AG08395 (cell line): Measurements from ENCODE around the gene IRAK4.

Source experiments
- DNase-seq: peaks from one replicate; pipeline ENCODE4 v3.0.0; 2012; ENCODE audit warnings: mixed read lengths, low spot score

Gene IRAK4

DNA sequence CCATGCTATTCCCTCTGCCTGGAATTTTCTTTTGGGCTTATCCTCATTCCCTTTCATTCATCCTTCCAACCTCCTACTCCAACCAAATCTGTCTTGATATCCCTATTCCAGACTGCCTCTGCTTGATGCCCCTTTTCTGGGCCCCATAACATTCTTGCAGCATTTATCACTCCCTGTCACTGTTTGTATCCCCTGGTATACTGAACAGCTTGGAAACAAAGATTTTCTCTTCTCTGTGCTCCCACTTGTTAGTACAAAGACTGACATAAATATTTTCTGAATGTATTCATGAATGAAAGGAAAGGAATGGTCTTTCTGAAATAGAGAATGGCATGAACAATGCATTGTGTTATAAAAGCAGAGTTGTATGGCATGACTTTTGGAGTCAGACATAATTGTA lies 7.5 kb downstream of the IRAK4 start:
- DNase-seq, result no peak

DNA sequence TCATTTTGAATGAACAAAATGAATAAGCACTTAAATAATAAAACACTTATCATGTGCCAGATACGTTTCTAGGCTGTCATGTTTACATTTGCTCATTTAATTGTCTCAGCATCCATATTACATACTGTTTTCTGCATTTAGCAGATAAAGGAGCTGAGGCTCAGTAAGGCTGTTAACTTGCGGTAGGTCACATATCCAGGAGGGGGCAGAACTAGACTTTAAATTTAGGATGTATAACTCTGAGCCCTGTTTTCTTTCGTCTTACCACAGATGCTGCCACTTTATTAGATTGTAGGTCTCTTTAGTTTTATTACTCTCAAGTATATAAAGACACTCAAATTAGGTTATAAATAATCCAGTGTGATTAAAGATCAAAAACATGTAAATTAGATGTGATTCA lies 17.7 kb downstream of the IRAK4 start:
- DNase-seq, result peak; percentile 30

DNA sequence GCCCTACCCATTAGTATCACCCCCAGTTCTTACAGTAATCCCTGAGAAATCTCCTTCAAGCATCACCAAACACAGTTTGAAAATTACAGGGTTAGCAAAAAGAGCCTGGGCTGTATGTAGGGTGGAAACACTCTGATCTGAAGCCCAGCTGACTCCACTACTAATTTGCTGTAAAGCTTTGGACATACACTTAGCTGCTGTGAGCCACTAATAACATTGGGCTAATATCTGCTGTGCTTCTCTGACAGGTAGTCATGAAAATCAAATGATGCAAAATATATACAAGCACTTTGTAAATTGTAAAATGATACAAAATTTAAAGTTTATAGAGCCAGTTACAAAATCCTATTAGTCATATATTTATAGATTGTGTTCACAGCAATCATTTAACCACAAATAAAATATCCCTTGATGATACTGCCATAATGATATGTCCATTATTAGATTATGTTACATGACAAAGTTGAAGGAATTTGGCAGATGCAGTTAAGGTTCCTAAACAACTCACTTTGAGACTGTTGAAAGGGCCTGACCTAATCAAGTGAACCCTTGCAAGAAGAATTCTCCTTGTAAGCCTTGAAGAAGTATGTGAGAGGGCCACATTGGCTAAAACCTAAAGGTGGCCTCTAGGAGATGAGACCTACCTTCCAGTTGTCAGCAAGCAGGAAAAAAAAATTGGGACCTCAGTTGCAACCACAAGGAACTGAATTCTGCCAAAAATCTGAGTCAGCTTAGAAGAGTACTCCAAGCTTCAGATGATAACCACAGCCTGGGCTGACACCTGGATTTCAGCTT lies 28.3 kb downstream of the IRAK4 start:
- DNase-seq, result no peak

DNA sequence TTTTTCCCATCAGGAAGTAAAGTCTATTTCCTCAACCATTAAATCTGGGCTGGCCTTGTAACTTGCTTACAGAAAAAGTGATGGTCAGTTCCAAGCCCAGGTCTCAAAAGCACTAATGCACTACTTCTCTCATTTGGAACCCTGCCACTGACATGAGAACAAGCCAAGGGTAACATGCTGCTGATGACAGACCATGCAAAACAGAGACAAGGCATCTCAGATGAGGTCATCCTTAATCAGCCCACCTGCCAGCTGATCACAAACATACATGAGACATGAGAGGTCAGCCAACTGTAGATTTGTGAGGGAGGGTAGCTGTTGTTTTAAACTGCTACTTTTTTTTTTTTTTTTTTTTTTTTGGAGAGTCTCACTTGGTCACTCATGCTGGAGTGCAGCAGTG lies 31.2 kb downstream of the IRAK4 start:
- no peak for DNase-seq

DNA sequence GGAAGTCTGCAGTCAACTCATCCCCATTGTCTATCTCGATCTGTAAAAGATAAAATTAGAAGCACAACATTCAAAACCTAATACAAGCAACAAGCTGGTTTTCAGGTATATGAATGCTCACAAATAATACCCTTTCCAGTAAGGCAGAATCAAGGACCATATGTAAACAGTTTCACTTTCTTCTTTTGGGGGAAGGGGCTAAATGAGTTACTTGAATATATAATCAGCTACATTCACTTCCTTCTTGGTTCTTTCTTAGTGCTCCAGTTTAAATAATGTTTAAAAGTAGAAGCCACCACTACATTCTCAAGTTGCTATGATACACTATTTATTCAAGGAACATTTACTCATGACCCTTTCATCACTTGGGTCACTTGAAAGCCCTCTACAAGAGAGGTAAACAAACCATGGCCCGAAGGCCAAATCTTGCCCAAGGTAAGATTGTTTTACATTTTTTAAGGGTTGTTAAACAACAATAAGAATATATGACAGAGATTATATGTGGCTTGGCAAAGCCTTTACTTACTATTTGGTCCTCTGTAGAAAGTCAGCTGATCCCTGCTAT lies 37.0 kb downstream of the IRAK4 start:
- no peak for DNase-seq

DNA sequence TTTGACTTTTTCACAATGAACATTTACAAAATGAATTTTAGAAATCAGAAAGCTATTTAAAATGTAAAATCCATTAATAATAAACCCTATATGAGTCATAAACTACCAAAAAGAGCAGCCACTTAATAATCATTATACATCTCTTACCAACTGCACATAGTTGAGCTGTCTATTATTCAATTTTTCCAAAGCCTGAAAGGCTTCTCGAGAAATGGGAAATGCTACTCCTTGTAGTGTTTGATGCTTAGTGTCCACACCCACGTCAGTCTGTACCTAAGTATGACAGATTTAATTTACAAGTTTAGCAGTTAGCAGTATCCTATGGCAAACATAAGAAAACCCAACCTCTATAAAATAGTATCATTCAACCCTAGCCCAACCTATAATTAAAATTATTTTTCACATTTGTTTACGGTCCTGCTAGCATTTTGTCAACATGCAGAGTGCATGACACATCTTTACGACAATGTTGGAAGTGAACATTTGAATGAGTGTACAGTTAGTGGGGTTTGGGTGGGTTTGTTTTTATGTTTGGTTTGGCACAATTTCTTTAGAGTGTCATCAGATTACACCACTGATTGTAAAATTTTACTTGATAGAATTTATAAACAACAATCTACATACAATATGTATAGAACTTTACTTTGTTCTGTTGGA lies 38.9 kb downstream of the IRAK4 start:
- no peak for DNase-seq

DNA sequence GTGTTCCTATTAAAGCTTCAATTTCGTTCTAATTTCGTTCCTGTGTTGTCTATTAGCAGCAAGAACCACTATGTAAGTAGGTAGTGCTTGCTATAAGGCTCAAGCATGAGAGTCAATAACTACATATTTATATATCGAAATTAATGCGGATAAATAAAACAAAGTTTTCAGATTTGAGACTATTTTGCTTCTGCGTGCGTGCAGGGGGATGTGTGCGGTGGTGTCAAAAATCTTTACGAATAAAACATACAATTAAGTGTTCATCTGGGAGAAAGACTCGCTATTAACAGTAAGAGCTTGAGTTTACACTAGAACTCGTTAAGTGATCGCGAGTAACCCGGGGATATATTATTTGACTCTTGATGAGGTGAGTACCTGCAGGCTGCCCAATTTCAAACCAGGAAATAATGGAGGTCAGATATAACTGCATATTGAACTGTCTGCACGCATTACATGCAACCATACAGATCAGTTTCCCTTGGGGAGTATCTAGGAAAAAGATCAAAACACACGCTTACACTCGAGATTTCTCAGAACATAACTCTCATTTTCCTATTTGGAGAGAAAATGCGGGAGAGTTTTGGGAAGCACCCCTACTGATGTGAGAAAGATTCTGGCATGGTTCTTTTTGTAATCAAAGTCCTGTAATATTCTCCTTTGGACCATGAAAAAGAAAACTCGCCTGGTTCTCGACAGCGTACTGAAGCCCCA lies 46.6 kb downstream of the IRAK4 start:
- DNase-seq, result no peak

DNA sequence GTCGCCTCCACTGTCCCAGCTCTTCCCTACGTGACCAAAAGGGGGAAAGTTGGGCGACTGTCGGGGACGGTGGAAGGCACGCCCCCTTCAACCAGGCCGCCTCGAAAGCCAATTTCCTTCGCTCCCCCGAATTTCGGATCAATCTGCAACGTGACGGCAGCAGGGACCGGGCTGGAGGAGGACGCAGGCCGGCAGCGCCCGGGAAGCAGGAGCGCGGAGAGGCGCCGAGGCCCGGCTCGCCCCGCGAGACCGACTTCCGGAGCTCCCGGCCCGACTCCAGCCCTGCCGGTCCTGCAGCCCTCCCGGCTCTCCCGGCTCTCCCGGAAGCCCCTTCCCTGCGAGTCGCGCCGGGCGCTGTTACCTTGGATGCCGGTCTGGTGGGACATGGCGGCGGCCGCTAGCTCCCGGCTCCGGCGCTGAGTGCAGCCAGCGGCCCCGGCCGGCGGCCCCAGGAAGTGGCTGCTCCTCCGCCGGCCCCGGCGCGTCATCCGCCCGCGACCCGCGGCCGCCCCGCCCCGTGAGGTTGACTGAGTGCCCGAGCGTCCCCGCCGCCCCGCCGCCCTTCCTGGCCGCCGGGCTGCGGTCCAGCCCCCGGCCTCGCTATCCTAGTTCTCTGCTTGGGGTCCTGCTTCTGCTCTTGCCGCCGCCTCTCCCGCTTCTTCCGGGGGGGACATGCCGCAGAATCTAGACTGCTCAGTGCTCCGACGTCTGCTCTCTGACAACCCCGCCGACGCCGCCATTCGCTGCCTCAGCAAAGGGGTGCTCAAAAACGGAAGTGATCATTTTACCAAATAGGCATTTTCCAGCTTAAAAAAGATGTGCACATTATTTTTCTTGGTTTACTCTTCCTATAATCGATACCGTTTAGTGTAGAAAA lies 47.3 kb downstream of the IRAK4 start, which contains the start of gene TWF1:
TSS of gene TWF1 (minus strand) at position 458 of the 877 bp plus-strand sequence. CDS start at position 386, 72 bp downstream.
- DNase-seq, result peak; percentile 93

DNA sequence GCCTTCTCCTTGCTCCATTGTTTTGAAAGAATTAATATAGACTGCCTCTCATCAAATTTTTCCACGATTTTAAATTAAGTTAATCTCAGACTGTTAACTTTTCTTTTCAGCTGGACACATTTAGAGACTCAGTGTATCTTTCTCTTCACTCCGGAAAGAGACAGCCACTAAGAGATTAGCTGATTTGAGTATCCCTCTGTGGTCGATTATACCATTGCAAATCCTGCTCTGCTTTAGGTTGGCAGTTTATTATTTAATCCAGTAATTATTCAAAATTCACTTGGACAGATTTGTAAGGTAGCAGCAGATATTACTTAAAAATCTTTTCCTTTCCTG lies 48.0 kb downstream of the IRAK4 start:
- DNase-seq, result no peak

DNA sequence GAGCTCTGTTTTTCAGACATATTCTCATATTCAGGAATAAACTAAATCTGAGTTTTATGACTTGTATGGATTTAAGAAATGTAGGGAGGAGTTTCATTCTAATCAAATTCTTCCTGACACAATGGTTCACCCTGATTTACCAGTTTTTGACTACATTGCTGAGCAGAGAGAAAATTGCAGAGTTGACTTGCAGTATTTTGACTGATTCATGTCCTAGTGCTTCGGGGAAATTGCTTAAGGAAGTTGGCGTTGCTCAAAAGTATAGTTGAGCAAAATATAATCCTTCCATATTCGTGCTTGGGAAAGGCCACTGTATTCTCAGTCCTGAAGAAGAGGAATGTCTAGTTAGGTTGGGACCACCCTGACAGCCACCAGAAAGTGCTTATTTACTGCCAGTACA lies 48.6 kb downstream of the IRAK4 start:
- no peak for DNase-seq

DNA sequence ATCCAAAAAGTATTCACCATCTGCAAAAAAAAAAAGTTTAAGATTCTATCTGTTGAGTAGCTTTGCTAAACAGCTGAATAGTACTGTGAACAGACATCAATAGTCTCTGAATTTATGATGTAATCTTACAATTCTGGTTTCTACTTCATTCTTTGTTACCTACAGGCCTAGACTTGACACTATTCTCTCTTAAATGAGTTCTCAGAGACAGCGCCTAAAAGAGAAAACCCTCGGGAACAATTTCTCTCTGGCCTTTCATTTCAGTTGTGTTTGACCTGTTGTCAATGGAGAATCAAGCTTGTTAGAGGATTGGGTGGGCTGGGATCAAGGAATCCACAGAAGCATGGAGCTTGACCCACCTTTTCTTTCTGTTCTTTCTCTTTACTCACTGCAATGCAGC lies 53.3 kb downstream of the IRAK4 start:
- DNase-seq, result no peak

DNA sequence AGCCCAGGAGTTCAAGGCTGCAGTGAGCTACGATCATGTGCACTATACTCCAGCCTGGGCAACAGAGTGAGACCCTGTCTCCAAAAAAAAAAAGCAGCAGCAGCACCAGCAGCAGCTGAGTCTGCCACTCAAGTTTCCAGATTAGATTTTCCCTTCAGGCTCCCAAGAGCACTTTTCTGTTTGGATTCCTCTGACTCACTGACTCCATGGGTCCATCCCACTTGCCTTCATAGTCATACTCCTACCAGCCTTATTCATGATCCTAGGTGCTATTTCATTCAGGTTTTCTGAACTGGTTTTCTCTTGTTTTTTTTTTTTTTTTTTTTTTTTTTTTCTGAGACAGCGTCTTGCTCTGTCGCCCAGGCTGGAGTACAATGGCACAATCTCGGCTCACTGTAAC lies 54.2 kb downstream of the IRAK4 start:
- DNase-seq, result no peak

DNA sequence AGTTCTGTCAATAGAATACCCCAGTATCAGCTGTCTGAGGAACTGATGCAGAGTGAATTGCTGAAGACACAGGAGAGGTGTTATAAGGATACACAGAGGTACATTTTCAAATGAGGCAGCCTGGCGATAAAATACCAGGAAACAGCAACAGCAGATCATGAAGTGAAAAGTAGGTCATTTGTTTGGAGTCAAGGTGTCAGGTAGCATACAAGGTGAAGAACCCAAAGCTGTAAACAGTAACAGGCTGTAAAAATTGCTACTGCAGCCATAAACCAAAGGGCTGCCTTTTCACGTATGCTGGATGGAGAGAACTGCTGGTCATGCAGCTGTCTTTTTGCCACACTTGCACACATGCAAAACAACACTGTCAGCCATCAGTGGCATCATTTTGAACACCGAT lies 56.7 kb downstream of the IRAK4 start:
- no peak for DNase-seq

DNA sequence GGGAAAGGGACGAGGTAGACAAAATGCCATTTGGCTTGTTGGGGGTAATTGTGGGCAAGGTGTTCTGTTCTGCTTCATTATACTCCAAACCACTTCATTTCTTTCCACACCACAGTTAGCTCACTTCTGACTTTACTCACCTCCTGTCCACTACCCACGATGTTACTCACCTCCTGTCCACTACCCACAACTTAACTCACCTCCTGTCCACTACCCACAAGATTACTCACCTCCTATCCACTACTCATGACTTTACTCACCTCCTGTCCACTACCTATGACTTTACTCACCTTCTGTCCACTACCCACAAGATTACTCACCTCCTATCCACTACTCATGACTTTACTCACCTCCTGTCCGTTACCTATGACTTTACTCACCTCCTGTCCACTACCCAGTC lies 57.4 kb downstream of the IRAK4 start:
- no peak for DNase-seq

DNA sequence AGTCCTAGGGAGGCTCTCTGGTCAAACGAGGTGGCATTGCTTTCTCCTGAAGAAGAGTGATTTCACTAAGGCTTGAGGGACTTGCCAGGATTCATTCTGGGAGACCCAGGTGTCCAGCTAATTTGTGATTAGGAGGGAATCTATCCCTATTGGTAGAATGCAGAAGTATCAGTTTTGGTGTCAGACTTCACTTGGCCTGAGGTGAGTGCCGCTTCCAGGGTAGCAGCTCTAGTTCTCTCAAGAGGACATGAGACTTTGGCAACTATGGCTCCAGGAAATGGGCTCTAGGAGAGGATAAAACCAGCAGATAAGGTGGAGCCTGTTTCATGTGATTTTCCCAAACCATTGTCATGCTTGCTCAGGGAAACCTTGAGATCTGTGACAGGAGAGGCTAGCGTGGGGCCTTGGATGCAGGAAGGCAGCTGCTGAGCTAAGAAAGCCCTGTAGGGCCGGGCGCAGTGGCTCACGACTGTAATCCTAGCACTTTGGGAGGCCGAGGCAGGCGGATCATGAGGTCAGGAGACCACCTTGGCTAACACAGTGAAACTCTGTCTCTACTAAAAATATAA lies 65.5 kb downstream of the IRAK4 start:
- DNase-seq, result no peak

DNA sequence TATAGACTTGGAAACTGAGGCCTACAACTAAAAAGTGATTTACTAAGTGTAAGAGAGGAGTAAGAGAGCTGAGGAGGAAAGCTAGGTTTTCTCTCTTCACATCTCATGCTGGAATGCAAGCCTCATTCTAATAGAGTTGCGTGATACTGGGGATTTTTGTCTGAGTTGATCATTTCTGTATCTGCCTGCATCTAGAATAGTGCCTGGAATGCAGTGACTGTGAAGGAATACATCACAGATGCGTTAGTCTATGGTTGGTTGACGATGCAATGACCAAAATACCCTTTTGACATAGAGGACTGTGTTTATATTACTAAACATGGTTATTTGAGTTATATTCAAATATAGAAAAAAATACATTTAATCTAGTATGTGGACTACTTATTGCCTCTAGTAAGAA lies 67.9 kb downstream of the IRAK4 start:
- DNase-seq, result no peak

DNA sequence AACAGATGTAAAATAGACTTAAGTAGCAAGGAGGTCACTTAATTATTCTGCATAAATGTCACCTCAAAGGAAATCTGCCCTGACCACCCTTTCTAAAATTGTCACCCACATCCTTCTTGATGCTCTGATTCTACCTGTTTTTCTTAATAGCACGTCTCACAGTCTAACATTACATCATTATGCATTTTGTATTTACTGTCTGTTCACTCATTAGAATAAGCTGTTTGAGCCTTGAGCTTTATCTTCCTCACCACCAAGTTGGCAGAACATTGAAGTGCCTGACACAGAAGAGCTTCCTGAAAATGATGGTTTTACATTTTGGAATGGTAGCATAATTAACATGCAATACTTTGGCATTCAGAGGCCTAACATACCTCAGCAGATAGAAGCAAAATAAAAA lies 68.3 kb downstream of the IRAK4 start:
- DNase-seq, result no peak

DNA sequence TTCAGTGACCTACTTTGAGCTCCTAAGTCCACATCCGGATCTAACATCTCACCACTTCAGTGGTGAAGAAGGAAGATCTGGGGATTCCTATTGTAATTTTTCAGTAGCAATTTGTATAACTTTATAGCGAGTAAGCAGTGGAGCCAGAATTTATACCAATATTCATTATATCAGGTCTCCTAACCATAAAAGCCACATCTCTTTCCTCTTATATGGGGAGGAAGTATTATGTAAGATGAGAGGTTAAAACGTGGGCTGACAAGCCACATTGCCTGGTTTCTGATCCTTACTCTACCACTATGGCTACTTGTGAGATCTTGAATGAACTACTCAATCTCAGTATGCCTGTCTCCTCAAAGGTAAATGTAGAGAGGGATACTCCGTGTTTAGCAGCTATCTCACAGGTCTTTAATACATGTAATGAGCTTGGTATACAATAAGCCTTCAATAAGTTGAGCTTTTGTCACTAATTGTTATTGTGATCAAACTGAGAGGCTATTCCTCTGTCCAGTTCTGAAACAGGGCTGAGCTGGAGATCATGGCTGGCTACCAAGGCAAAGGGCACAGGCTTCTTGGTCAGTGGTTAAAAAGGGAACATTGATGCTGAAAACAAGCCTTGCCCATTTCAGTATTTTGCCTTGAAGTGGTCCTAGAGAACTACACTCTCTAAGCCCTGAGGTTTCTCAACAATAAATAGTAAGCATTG lies 73.9 kb downstream of the IRAK4 start:
- no peak for DNase-seq

DNA sequence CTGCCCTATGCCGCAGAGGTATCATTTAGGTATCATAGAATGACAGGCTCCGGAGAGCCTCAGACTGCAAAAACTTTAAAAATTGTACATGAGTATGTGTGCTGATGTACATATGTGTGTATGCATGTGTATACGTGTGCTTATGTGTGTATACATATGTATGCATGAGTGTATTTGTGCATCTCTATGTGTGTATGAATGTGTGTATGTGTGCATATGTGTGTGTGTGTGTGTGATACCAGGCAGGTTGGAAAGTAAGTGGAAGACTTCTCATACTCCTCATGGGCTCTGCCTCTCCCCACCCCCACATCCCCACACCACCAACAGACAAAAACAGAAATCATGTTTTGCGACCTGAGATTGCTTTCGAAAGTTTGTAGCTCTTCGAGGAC lies 76.5 kb downstream of the IRAK4 start:
- DNase-seq, result no peak

DNA sequence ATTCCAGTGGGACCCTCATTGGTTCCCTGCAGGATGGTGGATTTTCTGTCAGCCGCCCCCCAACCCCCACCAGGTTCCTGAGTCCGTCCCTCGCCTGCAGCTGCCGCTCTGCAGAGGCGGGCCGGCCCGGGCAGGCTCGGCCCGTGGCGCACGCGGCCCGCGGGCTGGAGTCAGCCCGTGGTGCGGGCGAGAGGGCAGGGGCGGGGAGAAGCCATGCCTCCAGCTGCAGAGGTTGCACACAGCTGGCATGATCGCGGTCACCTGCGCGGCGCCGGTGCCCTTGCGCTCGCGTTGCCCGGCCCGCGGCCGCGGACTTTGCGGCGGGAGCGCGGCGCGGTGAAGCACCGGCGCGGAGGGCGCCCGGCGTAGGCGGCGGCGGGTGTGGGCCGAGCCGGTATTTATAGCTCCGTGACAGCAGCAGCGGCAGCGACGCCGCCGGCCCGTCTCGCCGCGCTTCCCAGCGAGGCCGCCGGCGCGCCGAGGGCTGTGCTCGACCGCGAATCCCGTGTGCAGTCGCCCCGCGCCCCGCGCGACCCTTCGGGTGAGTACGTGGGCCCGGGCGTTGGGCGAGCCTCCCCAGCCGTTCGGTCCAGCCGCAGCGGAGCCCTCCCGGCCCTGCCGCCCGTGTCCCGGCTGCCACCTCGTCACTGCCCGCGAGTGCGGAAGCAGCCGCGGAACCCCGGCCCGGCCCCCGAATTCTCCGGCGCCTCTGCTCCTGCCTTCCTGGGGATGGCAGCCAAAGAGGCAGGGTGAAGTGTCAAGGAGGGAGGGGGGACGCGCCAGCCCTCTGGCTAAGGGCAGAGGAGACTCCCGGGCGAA lies 77.1 kb downstream of the IRAK4 start, which contains the start of gene TMEM117:
TSS of gene TMEM117 (plus strand) at position 426 of the 819 bp plus-strand sequence.
- peak; percentile 77 for DNase-seq
